HG02763 (cell line): ENCODE measurements around the gene PIGH.
"Not testable (repeated sequence)": the region's sequence is repeated elsewhere in the genome, so short reads cannot be mapped to it uniquely, and the experiment has no call there.

Experiments
- ATAC-seq: cut with Tn5 transposase; IDR thresholded peaks from one replicate; pipeline ENCODE4 v1.9.1; 2021; ENCODE audit warnings: mild to moderate bottlenecking, moderate library complexity; ENCODE audit not compliant: unreplicated experiment

The PIGH gene

GRCh38 chr14:67555518-67556090, 44.5 kb downstream of the PIGH start:
- ATAC-seq: no peak

GRCh38 chr14:67554341-67554740, 45.7 kb downstream of the PIGH start:
- ATAC-seq: no peak

- no peak for ATAC-seq
Observed at GRCh38 chr14:67553547-67553946, 46.5 kb downstream of the PIGH start.

- no peak for ATAC-seq
Observed at GRCh38 chr14:67551940-67552339, 48.1 kb downstream of the PIGH start.

GRCh38 chr14:67551123-67551522, 48.9 kb downstream of the PIGH start:
- no peak for ATAC-seq

- ATAC-seq: no peak
Observed at GRCh38 chr14:67549734-67550133, 50.3 kb downstream of the PIGH start.

GRCh38 chr14:67547224-67547780, 52.8 kb downstream of the PIGH start:
- ATAC-seq: no peak

GRCh38 chr14:67544590-67544989, 55.5 kb downstream of the PIGH start:
- ATAC-seq: no peak

GRCh38 chr14:67542620-67543019, 57.4 kb downstream of the PIGH start:
- ATAC-seq: not testable (repeated sequence)

GRCh38 chr14:67541448-67542387, 58.4 kb downstream of the PIGH start:
- no peak for ATAC-seq
